Stimulated activated effector memory CD8-positive, alpha-beta T cell treated with anti-CD3 and anti-CD28 coated beads, Interleukin-12 subunit alpha, Interleukin-12 subunit beta, amount 100 ng/mL, for 72 hours (primary cell): ENCODE measurements around the gene SIRT7.

Experiments
- ATAC-seq: fragments of 150-1000 bp; cut with Tn5 transposase; 2 replicates; pipeline ENCODE4 v1.10.0; 2021
- DNase-seq, 2 donors: peaks; one replicate each; pipeline ENCODE4 v3.0.0; 2021 to 2022; ENCODE audit warnings: low spot score in 2 of 2
- H3K27ac Mint-ChIP-seq: one replicate; pipeline ENCODE4 v1.8.0; 2022; ENCODE audit warnings: mild to moderate bottlenecking, mixed read lengths
- H3K36me3 Mint-ChIP-seq: one replicate; pipeline ENCODE4 v1.8.0; 2022; ENCODE audit warnings: mild to moderate bottlenecking, mixed read lengths
- H3K4me1 Mint-ChIP-seq: one replicate; pipeline ENCODE4 v1.8.0; 2022; ENCODE audit warnings: mixed read lengths
- H3K4me3 Mint-ChIP-seq: one replicate; pipeline ENCODE4 v1.8.0; 2022; ENCODE audit warnings: mild to moderate bottlenecking, mixed read lengths
- H3K9me3 Mint-ChIP-seq: one replicate; pipeline ENCODE4 v1.8.0; 2022; ENCODE audit warnings: mixed read lengths

The SIRT7 gene, protein sequence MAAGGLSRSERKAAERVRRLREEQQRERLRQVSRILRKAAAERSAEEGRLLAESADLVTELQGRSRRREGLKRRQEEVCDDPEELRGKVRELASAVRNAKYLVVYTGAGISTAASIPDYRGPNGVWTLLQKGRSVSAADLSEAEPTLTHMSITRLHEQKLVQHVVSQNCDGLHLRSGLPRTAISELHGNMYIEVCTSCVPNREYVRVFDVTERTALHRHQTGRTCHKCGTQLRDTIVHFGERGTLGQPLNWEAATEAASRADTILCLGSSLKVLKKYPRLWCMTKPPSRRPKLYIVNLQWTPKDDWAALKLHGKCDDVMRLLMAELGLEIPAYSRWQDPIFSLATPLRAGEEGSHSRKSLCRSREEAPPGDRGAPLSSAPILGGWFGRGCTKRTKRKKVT

DNA sequence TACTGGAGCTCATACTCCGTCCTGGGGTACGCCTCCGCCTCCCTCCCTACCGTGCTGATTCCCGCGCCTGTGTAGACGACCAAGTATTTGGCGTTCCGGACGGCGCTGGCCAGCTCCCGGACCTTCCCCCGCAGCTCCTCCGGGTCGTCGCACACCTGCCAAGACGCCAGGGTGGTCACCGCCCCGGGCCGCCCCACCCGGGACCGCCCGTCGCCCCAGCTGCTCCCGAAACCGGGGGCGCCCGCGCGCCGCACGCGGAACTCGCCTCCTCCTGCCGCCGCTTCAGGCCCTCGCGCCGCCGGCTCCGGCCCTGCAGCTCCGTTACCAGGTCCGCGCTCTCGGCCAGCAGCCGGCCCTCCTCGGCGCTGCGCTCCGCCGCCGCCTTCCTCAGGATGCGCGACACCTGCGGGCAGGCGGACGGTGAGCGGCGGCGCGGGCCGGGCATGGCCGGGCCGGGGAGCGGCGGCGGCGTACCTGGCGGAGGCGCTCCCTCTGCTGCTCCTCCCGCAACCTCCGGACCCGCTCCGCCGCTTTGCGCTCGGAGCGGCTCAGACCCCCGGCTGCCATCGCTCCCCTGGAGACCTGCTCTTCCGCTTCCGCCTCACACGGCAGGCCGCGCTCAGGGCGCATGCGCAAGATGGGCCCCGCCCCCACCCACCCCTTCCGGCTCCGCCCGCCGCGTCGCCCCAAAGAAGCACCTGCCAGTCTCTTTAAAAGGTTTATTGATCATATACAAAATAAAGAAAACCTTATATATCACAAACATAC lies at the start of gene SIRT7:
Gene SIRT7 (minus strand): TSS at position 612 of the 768 bp plus-strand sequence. CDS start 45 bp downstream, at position 567.
- Mint-ChIP-seq H3K27ac (peak within 1 kb of the TSS; percentile 86), H3K36me3 (peaks cover 88% of the 10 kb centered on the region), H3K4me1 (peaks cover 11% of the 10 kb centered on the region), H3K9me3 (no peaks in the 10 kb centered on the region), H3K4me3 (peak within 1 kb of the TSS; percentile 77)
- ATAC-seq (peak; percentile 86), DNase-seq (peak; percentile 73 to 87)

DNA sequence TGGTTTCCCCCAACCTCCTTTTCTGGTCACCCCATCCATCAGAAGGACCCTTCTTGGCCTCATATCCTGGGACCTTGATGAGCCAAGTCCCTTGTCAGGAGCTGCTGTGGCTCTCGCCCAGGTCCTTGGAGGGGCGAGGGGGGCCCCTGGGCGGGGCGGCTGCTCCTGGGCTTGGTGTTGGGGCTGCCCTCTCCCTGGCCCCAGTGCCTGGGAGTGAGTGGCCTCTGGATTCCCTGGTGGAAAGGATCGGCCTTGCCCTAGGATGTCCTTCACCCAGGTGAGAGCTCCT lies 49.2 kb upstream of the SIRT7 start:
- ATAC-seq (no peak), DNase-seq (no peak)
- H3K4me3 Mint-ChIP-seq: peak overlapping the region; percentile 60
- peaks cover 17% of the 10 kb centered on the region for H3K4me1 Mint-ChIP-seq
- peaks cover 6% of the 10 kb centered on the region for H3K36me3 Mint-ChIP-seq
- no peak overlapping the region for H3K27ac Mint-ChIP-seq
- H3K9me3 Mint-ChIP-seq: no peaks in the 10 kb centered on the region

DNA sequence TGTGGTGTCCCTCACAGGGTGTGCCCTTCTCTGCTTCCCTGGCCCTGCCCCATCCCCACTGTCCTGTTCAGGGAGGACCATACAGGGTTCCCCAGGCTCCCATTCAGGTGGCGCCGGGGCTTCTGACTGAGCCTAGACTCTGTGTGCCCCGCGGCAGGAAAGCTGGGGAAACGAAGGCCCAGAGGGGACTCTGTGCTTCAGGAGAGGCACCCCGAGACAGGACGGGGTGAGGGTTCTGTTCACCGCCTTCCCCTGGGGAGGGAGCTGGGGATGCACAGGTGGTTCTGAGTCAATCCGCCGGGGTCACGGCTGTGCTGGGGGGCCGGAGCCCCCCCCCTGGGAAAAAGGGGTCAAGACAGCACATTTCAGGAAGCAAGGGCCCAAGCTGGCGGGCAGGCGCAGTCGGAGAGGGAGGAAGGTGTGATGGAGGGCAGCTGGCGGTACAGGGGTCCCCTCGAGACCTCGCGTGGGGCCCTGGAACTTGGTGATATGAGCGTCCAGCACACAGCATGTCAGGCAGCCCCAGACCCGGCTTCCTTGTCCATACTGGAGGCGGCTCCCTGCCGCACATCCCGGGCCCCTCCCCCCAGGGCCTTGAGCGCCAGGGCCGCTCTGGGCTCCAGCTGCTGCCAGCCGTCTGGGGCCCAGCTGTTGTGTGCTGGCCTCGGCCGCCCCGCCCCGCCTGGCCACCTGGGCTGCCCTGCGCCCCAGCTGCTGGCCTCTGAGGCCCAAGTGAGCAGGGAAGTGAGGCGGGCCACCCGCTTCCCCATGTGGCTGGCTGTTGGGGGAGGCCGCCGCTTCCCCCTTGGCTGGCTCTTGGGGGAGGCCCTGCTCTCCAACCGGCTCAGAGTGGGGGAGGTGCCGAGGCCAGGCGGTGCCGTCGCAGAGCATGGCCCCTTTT lies 48.6 kb upstream of the SIRT7 start:
- H3K9me3 Mint-ChIP-seq: no peaks in the 10 kb centered on the region
- H3K36me3 Mint-ChIP-seq: peaks cover 6% of the 10 kb centered on the region
- H3K4me1 Mint-ChIP-seq: peaks cover 17% of the 10 kb centered on the region
- DNase-seq: no peak
- no peak overlapping the region for H3K27ac Mint-ChIP-seq
- H3K4me3 Mint-ChIP-seq: peak overlapping the region; percentile 26
- ATAC-seq: no peak

DNA sequence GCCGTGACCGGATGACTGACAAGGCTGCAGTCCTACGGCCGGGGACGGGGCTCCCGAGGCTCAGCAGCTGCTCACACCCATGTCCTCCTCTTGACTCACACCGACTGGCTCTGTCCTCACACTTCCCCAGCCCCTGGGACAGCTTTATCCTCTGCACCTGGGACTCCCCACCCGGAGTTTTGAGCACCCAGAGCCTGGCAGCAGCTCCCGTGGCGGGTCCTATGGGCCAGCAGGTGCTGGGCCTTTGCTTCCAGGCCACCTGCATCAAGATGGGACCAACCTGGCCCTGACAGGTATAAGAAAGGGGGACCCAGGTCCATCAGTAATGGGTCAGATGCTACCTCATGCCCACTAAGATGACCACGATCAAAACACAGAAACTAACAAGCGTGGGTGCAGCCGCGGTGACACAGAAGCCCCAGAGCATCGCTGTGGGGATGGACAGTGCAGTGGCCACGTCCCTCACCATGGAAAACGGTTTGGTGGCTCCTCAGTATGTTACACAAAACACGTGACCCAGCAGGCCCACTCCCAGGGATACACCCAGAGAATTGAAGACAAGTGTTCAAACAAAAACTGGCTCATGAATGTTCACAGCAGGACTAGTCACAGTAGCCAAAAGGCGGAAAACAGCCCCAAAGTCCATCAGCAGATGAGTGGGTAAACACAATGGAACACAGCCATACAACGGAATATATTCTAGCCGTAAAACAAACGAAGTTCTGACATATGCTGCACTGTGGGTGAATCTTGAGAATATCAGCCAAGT lies 46.3 kb upstream of the SIRT7 start:
- ATAC-seq: no peak
- Mint-ChIP-seq H3K36me3 (peaks cover 6% of the 10 kb centered on the region), H3K4me3 (no peak overlapping the region), H3K9me3 (no peaks in the 10 kb centered on the region), H3K27ac (no peak overlapping the region), H3K4me1 (peaks cover 17% of the 10 kb centered on the region)
- DNase-seq: no peak

DNA sequence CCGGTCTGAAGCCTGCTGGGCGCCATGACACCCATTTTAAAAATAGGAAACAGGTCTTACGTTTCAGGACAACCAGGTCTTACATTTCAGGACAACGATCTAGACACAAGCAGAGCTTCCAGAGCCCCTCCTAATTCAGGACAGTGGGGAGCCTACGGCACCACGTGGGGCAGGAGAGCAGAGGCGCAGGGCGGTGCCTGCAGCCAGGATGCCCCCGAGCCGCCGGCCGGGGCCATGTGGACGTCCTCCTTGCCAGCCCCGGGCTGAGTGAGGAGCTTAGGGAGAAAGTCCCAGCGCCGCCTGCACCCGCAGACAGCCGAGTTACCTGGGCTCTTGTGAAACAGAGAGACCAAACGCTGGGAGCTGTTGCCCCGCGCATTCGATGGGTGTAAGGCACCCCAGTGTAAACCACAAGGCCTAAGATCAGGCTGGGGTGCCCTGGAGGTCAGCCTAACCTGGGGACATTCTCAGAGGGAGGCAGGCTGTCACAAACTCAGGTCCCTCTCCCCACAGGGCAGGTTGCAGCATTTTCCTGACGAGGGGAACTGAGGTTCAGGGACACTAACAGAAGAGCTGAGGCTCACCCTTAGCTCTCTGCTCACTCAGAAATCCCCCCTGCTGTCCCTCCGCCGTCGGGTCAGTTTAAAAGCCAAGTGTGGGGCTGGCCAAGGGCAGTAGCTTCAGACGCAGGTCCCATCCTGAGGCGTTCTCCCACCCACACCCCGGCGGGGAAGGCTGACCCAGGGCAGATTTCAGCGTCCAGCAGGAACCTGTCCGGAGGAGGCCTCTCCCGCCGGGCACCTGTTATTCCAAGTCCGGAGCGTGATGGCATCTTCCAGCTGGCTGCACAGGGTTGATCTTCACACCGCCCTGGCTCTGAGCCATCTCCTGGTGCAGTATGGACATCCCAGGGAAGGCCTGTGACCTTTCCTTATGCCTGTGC lies 44.8 kb upstream of the SIRT7 start:
- no peak for ATAC-seq
- Mint-ChIP-seq H3K4me3 (no peak overlapping the region), H3K36me3 (peaks cover 6% of the 10 kb centered on the region)

DNA sequence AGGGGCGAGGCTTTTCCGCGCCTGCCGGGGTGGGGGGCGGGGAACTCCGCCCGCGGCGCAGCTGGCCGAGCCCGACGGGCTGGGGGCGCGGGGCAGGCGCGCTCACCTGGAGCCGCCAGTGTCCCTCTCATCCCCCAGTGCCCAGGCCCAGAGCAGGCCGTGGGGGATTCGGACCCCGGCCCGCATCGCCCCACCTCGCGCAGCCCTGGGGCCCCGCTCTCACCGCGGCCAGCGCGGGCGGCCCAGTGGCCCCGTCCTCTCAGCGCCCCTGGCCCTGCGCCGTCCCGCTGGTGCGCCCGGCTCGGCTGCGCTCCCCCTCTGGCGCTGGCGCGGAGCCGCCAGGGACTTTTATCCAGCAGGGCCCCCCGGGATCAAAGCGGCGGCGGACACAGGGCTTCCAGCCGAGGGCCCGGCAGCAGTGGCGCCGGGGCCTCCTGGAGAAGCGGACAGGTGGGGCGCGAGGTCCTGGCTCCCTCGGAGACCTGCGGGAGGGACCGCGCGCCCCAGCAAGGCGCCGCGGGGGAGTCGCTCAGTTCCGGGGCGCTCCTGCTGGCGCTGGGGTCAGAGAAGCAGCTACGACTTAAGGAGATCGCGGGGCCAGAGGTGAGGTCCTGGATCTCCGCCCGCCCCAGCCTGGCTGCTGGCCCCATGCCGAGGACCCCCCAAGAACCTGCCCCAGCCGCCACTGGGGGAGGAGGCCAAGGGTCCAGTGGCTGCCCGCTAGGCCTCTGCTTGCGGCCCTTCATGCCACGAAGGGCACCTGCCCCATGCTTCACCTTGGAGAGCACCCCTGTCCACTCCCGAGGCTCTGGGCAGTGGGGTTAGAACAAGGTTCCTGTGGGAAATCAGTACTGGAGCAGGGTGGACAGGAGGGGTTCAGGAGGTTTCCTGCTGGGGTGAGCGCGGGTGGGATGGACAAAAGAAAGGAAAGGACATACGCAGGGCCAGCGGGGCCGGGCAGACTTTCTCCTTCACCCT lies 43.8 kb upstream of the SIRT7 start:
- no peaks in the 10 kb centered on the region for H3K9me3 Mint-ChIP-seq
- H3K36me3 Mint-ChIP-seq: peaks cover 6% of the 10 kb centered on the region
- no peak overlapping the region for H3K4me3 Mint-ChIP-seq
- no peak overlapping the region for H3K27ac Mint-ChIP-seq
- DNase-seq (no peak), ATAC-seq (no peak)
- peaks cover 9% of the 10 kb centered on the region for H3K4me1 Mint-ChIP-seq

More for the DNA sequence above, 44.8 kb upstream of the SIRT7 start:
- Mint-ChIP-seq H3K27ac (no peak overlapping the region), H3K9me3 (no peaks in the 10 kb centered on the region), H3K4me1 (peaks cover 10% of the 10 kb centered on the region)
- DNase-seq: no peak

DNA sequence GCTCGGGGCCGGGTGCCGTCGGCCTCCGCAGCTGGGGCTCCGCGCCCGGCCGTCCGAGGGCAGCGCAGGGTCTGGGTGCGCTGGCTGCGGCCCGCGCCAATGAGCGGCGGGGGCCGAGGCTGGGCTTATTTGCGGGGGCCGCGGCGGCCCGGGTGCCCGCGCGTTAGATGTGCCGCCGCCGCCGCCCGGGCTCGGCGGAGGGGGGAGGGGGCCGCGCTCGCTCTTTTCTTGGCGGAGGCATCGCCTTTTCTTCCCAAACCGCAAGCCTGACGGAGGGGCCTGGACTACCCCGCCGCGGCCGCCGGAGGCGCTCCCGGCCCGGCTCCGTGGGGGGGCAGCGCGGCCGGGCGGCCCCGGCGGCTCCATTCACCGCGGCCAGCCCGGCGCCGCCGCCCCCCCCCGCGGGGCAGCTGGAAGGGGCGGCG lies 43.1 kb upstream of the SIRT7 start, which contains the start of gene NOTUM:
Gene NOTUM (minus strand): TSS at position 101 of the 425 bp plus-strand sequence. CDS start 278 bp downstream, outside the sequence.
- no peak within 1 kb of the TSS for H3K27ac Mint-ChIP-seq
- no peaks in the 10 kb centered on the region for H3K9me3 Mint-ChIP-seq
- H3K36me3 Mint-ChIP-seq: peaks cover 6% of the 10 kb centered on the region
- ATAC-seq (no peak), DNase-seq (no peak)
- H3K4me1 Mint-ChIP-seq: peaks cover 9% of the 10 kb centered on the region
- peak within 1 kb of the TSS; percentile 22 for H3K4me3 Mint-ChIP-seq

DNA sequence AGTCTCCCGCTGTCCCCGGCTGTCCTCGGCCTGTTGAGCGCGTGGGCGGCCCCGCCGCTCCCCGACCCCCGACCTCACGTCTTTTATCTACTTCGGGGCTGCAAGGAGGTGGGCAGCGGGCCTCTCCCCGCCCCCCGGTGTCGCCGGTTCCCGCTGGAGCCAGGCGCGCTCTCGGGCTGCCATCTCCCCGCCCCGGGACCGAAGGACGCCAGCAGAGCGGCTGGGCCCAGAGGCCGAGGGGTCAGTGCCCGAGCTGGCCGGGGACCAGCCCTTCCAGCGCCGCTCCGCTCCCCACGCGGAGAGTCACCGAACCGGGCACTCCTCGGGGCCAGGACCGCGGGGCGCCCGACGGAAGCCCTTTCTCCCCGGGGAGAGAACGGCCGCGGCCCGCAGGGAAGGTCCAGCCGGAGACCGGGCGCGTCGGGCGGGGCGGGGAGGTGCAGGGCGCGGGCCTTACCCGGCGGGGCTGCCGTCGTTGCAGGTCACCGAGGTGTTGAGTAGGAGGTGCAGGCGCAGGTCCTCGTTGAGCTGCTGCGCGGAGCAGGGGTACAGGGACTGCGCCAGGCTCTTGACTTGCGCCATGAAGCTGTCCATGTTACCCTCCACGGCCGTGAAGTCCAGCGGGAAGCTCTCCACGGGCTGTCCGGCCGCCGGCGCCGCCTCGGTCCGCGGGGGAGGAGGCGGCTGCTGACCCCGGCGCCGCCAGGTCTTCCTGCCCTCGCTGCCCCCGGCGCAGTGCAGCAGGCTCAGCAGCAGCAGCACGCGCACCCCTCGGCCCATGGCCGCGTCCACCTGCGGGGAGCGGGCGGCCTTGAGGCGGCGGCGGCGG lies 42.4 kb upstream of the SIRT7 start:
- Mint-ChIP-seq H3K36me3 (peaks cover 6% of the 10 kb centered on the region), H3K4me1 (peaks cover 9% of the 10 kb centered on the region), H3K27ac (no peak overlapping the region), H3K9me3 (no peaks in the 10 kb centered on the region), H3K4me3 (peak overlapping the region; percentile 22)
- DNase-seq (no peak), ATAC-seq (peak; percentile 3)

DNA sequence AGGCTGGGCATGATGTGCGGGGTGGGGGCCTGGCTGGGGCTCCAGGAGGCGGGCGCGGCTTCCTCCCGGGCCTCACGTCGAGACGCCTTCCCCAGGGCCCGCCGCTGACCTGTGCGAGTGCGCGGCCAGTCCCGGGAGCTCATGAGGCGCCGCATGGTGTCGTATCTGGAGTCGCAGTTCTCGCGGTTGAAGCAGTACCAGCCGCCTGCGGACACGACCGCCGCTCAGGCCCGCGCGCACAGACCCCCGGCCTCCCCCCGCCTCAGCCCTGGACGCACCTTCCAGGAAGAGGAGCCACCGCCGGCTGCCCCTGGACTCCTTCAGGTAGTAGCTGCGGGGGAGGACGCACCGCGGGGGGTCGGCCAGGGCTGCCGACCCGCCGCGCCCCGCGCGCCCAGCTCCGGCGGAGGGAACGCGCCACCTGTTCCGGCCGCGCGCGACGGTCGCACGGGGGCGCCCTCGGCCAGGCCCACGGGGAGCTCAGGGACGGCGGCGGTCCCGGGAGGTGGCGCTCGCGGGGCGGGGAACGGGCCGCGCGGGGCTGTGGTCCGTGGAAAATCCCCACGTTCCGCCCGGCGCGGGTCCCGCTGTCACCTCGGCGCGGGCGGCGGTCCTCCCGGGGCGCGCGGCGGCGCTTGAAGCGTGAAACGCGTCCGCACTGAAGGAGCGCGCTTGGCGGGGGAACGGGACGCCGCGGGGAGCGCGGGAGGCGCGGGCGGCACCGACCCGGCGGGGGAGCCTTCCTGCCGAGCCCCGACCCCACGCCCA lies 41.6 kb upstream of the SIRT7 start:
- peaks cover 9% of the 10 kb centered on the region for H3K4me1 Mint-ChIP-seq
- H3K27ac Mint-ChIP-seq: no peak overlapping the region
- ATAC-seq (peak; percentile 90), DNase-seq (peak; percentile 84 to 85)
- peak overlapping the region; percentile 55 for H3K4me3 Mint-ChIP-seq
- H3K9me3 Mint-ChIP-seq: no peaks in the 10 kb centered on the region
- H3K36me3 Mint-ChIP-seq: peaks cover 6% of the 10 kb centered on the region

DNA sequence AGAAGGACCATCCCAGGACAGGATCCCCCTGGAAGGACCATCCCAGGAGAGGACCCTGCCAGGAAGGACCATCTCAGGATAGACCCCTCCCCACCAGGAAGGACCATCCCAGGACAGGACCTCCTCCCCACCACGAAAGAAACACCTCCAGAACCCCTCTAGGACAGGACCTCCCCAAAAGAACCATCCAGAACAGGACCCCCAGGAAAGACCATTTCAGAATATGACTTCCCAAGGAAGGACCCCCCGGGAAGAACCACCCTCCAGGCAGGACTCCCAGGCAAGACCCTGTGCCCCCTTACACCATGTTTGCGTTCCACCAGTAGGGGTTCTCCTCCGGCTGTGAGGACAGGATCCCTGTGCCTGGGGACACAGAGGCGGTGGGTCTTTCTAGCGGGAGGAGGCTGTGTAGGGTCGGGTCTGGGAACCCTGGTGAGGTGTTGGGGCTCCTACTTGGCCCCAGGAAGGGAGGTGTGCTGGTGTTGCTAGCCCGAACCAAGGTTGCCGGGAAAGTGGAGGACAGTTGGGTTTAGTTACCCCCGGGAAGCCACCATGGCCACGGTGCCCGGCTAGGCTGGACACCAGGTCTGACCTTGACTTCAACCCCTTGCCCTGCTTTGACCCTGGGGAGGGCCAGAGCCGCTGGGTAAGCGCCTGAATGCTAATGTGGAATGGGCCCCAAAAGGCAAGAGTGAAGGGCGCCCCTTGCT lies 40.8 kb upstream of the SIRT7 start:
- peaks cover 2% of the 10 kb centered on the region for H3K4me1 Mint-ChIP-seq
- H3K9me3 Mint-ChIP-seq: no peaks in the 10 kb centered on the region
- H3K4me3 Mint-ChIP-seq: peak overlapping the region; percentile 55
- DNase-seq (no peak), ATAC-seq (no peak)
- no peak overlapping the region for H3K27ac Mint-ChIP-seq
- peaks cover 6% of the 10 kb centered on the region for H3K36me3 Mint-ChIP-seq
